GM12878 (cell line): ENCODE data around the gene TMED3. TPM values are rescaled to one million over a fixed set of nuclear protein-coding genes. Genes with fewer than 3 reads are reported as not detected.

ENCODE experiments used
- ATAC-seq: fragments of 200-7000 bp; cut with Tn5 transposase; 3 replicates; pipeline ENCODE4 v1.9.1; 2020; ENCODE audit warnings: mild to moderate bottlenecking, moderate library complexity
- BruUV-seq: library from RNA; stranded (reverse); fragments of 400-500 nt; replicated peaks from 2 replicates; lab custom pipeline; 2021; lab: Mats Ljungman, UMichigan
- CTCF ChIA-PET: fragments of 300-600 bp; sonication (Branson Sonifier 250); formaldehyde crosslinking; extraction: SDS; loops from one replicate; lab custom pipeline; 2021; ENCODE audit warnings: inconsistent platforms; lab: Yijun Ruan, JAX
- POLR2A ChIA-PET: fragments of 350-600 bp; formaldehyde crosslinking; extraction: SDS; loops from one replicate; lab custom pipeline; 2021; ENCODE audit warnings: inconsistent platforms; lab: Charles Lee
- RAD21 ChIA-PET: fragments of 300-600 bp; sonication (Branson Sonifier 250); formaldehyde crosslinking; loops from one replicate; lab custom pipeline; 2023; ENCODE audit warnings: antibody characterized with exemption; ENCODE audit not compliant: unreplicated experiment; lab: Charles Lee
- SMC1A ChIA-PET: fragments of 300-600 bp; sonication (Branson Sonifier 250); formaldehyde crosslinking; loops from one replicate; lab custom pipeline; 2023; ENCODE audit not compliant: unreplicated experiment, uncharacterized antibody; lab: Charles Lee
- DNase-seq: peaks from one replicate; pipeline ENCODE4 v3.0.0-alpha.2; 2011; ENCODE audit warnings: low read depth, low spot score
- FAIRE-seq: peaks from 3 replicates; lab custom pipeline; 2011; peaks lifted over from hg19 to GRCh38; lab: Jason Lieb, UNC
- H2AFZ ChIP-seq: 2 replicates; pipeline ENCODE4 v1.6.0; 2011; ENCODE audit warnings: low read depth, low read length, control low read depth; ENCODE audit not compliant: control insufficient read depth
- H3K27ac ChIP-seq: 2 replicates; pipeline ENCODE4 v1.5.1; 2011; ENCODE audit warnings: control low read depth; ENCODE audit not compliant: control insufficient read depth, insufficient read depth
- H3K27me3 ChIP-seq, 2 experiments: replicated peaks in 1 of 2; 2 replicates each; pipeline versions ENCODE4 v1.6.0 to v1.6.1; 2011; ENCODE audit warnings: low read length in 1 of 2; ENCODE audit not compliant: control insufficient read depth in 2 of 2, insufficient read depth in 2 of 2
- H3K36me3 ChIP-seq, 2 experiments: 2 replicates each; pipeline ENCODE4 v1.5.1; 2011; ENCODE audit warnings: low read length in 1 of 2; ENCODE audit not compliant: control insufficient read depth in 2 of 2, insufficient read depth in 2 of 2
- H3K4me1 ChIP-seq: 2 replicates; pipeline ENCODE4 v1.6.1; 2011; ENCODE audit warnings: mild to moderate bottlenecking, low read length, moderate library complexity, mixed read lengths; ENCODE audit not compliant: control insufficient read depth, insufficient read depth
- H3K4me2 ChIP-seq: 2 replicates; pipeline ENCODE4 v1.6.0; 2011; ENCODE audit warnings: control low read depth; ENCODE audit not compliant: control insufficient read depth, insufficient read depth
- H3K4me3 ChIP-seq: fragments of 200-600 bp; sonication (generic); 2 replicates; pipeline ENCODE4 v1.5.1; 2016
- H3K79me2 ChIP-seq: 2 replicates; pipeline ENCODE4 v1.6.0; 2011; ENCODE audit warnings: low read length; ENCODE audit not compliant: control insufficient read depth, insufficient read depth
- H3K9ac ChIP-seq: 2 replicates; pipeline ENCODE4 v1.8.0; 2011; ENCODE audit warnings: low read length, control low read depth, mixed read lengths; ENCODE audit not compliant: control insufficient read depth, insufficient read depth
- H3K9me3 ChIP-seq: replicated peaks from 3 replicates; pipeline ENCODE4 v1.5.1; 2011; ENCODE audit warnings: mild to moderate bottlenecking, low read length; ENCODE audit not compliant: control insufficient read depth, insufficient read depth
- H4K20me1 ChIP-seq: 2 replicates; pipeline ENCODE4 v1.6.0; 2011; ENCODE audit not compliant: control insufficient read depth, insufficient read depth
- CHD2 ChIP-seq: IDR thresholded peaks from 2 replicates; pipeline ENCODE4 v1.6.1; 2011; ENCODE audit warnings: low read depth, low read length, improper control_type of control experiment, borderline replicate concordance
- CTCF ChIP-seq, 3 experiments: IDR thresholded peaks in 2 of 3; conservative IDR thresholded peaks in 1 of 3; 2 replicates each; pipeline ENCODE4 v1.5.1; 2011; ENCODE audit warnings: low read depth in 3 of 3, low read length in 3 of 3, mild to moderate bottlenecking in 3 of 3, control low read depth in 2 of 3, moderate library complexity in 2 of 3, inconsistent platforms in 1 of 3, mixed read lengths in 1 of 3; ENCODE audit not compliant: control insufficient read depth in 2 of 3, insufficient read depth in 1 of 3; ENCODE audit errors: extremely low read depth in 1 of 3
- E4F1 ChIP-seq: fragments of 450-650 bp; IDR thresholded peaks from 2 replicates; pipeline ENCODE4 v1.6.1; 2018; ENCODE audit warnings: borderline replicate concordance, mild to moderate bottlenecking; ENCODE audit not compliant: partially characterized antibody
- EP300 ChIP-seq, 2 experiments: fragments of 150-350 bp in 1 of 2; IDR thresholded peaks; 2 replicates each; pipeline ENCODE4 v1.6.1; 2011 to 2012; ENCODE audit warnings: low read depth in 2 of 2, low read length in 2 of 2, borderline replicate concordance in 1 of 2, improper control_type of control experiment in 1 of 2, inconsistent platforms in 1 of 2; ENCODE audit not compliant: control insufficient read depth in 1 of 2
- IRF3 ChIP-seq: fragments of 450-650 bp; IDR thresholded peaks from 2 replicates; pipeline ENCODE4 v1.6.1; 2014; ENCODE audit warnings: mild to moderate bottlenecking
- MLLT1 ChIP-seq: fragments of 450-650 bp; IDR thresholded peaks from 2 replicates; pipeline ENCODE4 v1.6.1; 2016; ENCODE audit warnings: mild to moderate bottlenecking
- MTA2 ChIP-seq: fragments of 450-650 bp; IDR thresholded peaks from 2 replicates; pipeline ENCODE4 v1.6.1; 2016; ENCODE audit warnings: low read depth, mild to moderate bottlenecking, moderate library complexity
- NFYA ChIP-seq: IDR thresholded peaks from 2 replicates; pipeline ENCODE4 v1.6.1; 2011; ENCODE audit warnings: low read depth, mild to moderate bottlenecking, low read length, improper control_type of control experiment, borderline replicate concordance
- PML ChIP-seq: IDR thresholded peaks from 2 replicates; pipeline ENCODE4 v1.6.1; 2012; ENCODE audit warnings: low read length, inconsistent platforms
- POLR2AphosphoS5 ChIP-seq: IDR thresholded peaks from 2 replicates; pipeline ENCODE4 v1.6.1; 2011; ENCODE audit warnings: mild to moderate bottlenecking, low read length, inconsistent platforms
- ZNF384 ChIP-seq: IDR thresholded peaks from 2 replicates; pipeline ENCODE4 v1.6.1; 2012; ENCODE audit warnings: low read depth, mild to moderate bottlenecking, low read length, improper control_type of control experiment, borderline replicate concordance
- ZNF622 ChIP-seq: fragments of 450-650 bp; IDR thresholded peaks from 2 replicates; pipeline ENCODE4 v1.6.1; 2017; ENCODE audit warnings: mild to moderate bottlenecking, inconsistent platforms
- WGBS: methylation state at CpG from one replicate; pipeline ENCODE4 v1.1.6; 2016; ENCODE audit warnings: low lambda C conversion rate; ENCODE audit not compliant: insufficient replicate concordance, insufficient coverage; ENCODE audit errors: missing lambda C conversion rate; 5-methylcytosine and 5-hydroxymethylcytosine counted together
- in situ Hi-C: fragments of 300-500 bp; cut with MboI; formaldehyde crosslinking; loops from 9 replicates; pipeline ENCODE4 v1.14.3; 2018; ENCODE audit warnings: mixed read lengths
- intact Hi-C: fragments of 100-400 bp; cut with micrococcal nuclease; formaldehyde crosslinking; loops from one replicate; pipeline ENCODE4 v1.14.2; 2022; ENCODE audit not compliant: unreplicated experiment
- polyA plus RNA-seq, 11 experiments: library from polyadenylated mRNA; depleted of rRNA in 4 of 11; unstranded in 6 of 11; stranded (reverse) in 5 of 11; fragments of >200 nt; fragmentation: Nextera tagmentation in 4 of 11; fragmentation: Illumina TruSeq in 1 of 11; extraction: Ambion mirVana in 4 of 11; extraction: Trizol in 1 of 11; gene quantifications; 1 replicate in 1 of 11; 2 replicates in 10 of 11; pipeline versions ENCODE4 v1.2.1 to v1.2.3, GENCODE V29; 2011 to 2016; ENCODE audit warnings: inconsistent platforms in 2 of 11, missing spikeins in 2 of 11, low read depth in 1 of 11
- total RNA-seq, 4 experiments: library from RNA; depleted of rRNA in 3 of 4; stranded (reverse); fragments of >200 nt in 3 of 4; fragmentation: Illumina TruSeq in 1 of 4; extraction: Trizol in 1 of 4; gene quantifications; 2 replicates each; pipeline versions ENCODE4 v1.2.1 to v1.2.3, GENCODE V29; 2013 to 2021

Gene TMED3
- total and polyA plus RNA-seq, 10 of the 15 experiments (the other 5 are each of a cell fraction or from before 2014, with no cell fraction given), result 7.6 to 95.8 (median 54.9) TPM

GRCh38 chr15:79315623-79316328 is 4.9 kb downstream of the TMED3 start (continued):
- TF ChIP-seq CTCF (IDR thresholded peaks at IDR 0.05 in 2 of 3, conservative IDR thresholded peaks at IDR 0.05 in 1 of 3; ENCODE audit: control insufficient read depth in 2 of 3, extremely low read depth in 1 of 3, insufficient read depth in 1 of 3, low read depth in 3 of 3, low read length in 3 of 3), result no peak
- TF ChIP-seq MLLT1, result no peak

- H2AFZ ChIP-seq, result no peak overlapping the region
- peaks cover 9 to 40% of the 10 kb centered on the region in 2 experiments for H3K36me3 ChIP-seq
- no peak overlapping the region for H3K27ac ChIP-seq
- H3K4me1 ChIP-seq, result peaks cover 15% of the 10 kb centered on the region
- no TSS peak for BruUV-seq
- ChIA-PET RAD21 (no interaction called here), SMC1A (no interaction called here), CTCF (interaction anchor here (1.1 kb wide), 1 partner anchor 63 kb away, joined by 3 read pairs; no protein-coding TSS in a partner anchor), POLR2A (no interaction called here)
- H3K4me2 ChIP-seq, result no peak overlapping the region
- ATAC-seq (no peak), DNase-seq (no peak), FAIRE-seq (no peak)
- intact Hi-C loops (no loop called here), in situ Hi-C loops (no loop called here)
- H3K9me3 ChIP-seq, result no peaks in the 10 kb centered on the region
- peaks cover 10% of the 10 kb centered on the region; the same call in 1 of the 2 replicates for H4K20me1 ChIP-seq
- no peaks in the 10 kb centered on the region for H3K27me3 ChIP-seq
- H3K4me3 ChIP-seq, result no peak overlapping the region
- 97% methylated on average over 9 of the region's 9 CpGs for WGBS
- H3K9ac ChIP-seq, result no peak overlapping the region
- peaks cover 21% of the 10 kb centered on the region for H3K79me2 ChIP-seq
- no peak for TF ChIP-seq E4F1
- TF ChIP-seq MTA2, result no peak
- TF ChIP-seq CHD2, result no peak
- no peak for TF ChIP-seq IRF3
- no peak for TF ChIP-seq POLR2AphosphoS5
- no peak for TF ChIP-seq EP300 (IDR thresholded peaks at IDR 0.05; ENCODE audit: borderline replicate concordance in 1 of 2, control insufficient read depth in 1 of 2, low read depth in 2 of 2, low read length in 2 of 2)
- TF ChIP-seq ZNF384, result no peak
- TF ChIP-seq ZNF622, result no peak
- no peak for TF ChIP-seq NFYA
- TF ChIP-seq PML, result no peak
These were observed 6.0 kb downstream of the TMED3 start for GRCh38 chr15:79316864-79317263.
